Stimulated activated CD8-positive, alpha-beta memory T cell treated with anti-CD3 and anti-CD28 coated beads, Interleukin-15, amount 100 ng/mL, for 4 hours (primary cell): Measurements from ENCODE around the gene NSMF.

Experiments used
- DNase-seq, 2 donors: peaks; one replicate each; pipeline ENCODE4 v3.0.0-alpha.2; 2020; ENCODE audit warnings: low read depth in 2 of 2

Gene NSMF

DNA sequence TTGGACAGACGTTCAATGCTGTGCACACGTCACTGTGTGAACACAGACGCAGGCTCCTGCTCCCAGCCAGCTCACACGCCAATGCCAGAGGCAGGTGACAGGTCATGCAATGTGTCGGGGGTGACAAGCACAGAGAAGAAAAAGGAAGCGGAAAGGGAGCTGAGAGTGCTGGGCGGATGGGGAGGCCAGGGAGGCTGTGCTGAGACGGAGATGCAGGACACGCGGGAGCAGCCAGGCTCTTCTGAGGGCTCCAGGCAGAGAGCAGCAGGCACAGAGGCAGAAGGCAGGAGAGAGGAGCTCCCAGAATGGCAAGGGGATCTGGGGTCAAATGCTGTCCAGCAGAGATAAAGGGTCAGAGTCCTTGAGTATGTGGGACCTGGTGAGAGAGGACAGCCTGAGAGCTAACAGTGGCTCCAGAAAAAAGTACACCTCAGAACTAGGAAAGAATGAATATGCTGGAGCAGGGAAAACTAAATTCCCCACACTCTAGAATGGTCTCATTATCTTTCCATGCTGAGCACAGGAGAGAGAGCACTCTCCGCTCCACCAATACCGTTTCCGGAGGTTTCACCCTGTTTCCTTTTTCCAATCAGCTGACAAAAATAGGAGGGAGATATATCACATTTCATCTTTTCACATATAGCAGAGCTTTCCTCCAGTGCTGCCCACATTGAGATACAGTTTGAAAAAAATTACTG, 32.8 kb upstream of the NSMF start:
- DNase-seq = no peak

DNA sequence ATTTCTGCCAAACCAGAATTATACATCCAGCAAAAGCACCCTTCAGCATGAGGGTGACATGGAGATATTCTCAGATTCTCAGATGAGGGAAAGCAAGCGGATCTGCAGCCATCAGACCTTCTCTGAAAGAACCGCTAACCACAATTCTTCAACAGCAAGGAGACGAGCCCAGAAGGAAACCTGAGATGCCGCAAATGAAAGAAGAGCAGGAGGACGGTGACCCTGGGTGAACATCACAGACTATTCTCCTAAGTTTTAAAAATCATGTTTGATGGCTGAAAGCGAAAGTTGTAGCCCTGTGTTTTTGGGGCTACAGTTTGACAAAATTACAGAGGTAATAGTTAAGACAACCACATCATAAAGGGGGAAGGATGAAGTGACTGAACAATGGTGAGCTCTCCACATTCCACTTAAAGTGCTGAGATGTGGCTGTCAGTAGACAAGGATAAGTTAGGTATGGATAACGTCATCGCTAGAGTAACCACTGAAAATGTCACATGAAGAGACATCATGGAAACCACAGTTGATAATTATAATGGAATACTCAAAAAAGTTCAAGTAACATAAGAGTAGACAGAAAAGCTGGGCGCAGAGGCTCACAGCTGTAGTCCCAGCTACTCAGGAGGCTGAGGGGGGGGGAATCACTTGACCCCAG, 31.5 kb upstream of the NSMF start:
- DNase-seq = no peak

DNA sequence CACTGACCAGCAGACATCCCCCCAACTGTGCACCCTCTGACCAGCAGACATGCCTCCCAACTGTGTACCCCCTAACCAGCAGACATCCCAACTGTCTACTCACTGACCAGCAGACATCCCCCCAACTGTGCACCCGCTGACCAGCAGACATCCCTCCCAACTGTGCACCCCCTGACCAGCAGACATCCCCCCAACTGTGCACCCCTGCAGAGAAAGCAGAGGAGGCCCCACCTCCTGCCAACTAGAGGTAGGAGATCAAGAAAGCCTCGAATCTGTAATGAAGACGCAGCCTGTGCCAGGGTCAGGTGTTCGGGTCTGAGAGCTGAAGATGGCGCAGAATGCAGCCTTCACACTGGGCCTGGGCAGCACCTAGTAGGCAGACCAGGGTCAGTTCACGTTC, 29.8 kb upstream of the NSMF start:
- no peak for DNase-seq

DNA sequence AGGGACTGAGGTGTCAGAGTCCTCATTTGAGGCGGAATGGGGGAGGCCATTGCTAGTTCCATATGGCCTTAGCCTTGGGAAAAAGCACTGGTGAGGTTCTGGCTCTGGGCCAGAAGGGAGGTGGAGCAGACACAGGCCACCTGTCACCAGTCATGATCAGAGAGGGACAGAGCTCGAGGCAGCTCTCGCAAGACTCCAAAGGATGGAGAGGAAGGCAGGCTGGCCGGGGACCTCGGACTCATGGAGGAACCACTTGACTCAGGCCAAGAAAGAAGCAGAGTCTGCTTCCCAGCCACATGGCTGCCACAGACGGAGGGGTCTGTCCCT, 29.2 kb upstream of the NSMF start:
- no peak for DNase-seq

DNA sequence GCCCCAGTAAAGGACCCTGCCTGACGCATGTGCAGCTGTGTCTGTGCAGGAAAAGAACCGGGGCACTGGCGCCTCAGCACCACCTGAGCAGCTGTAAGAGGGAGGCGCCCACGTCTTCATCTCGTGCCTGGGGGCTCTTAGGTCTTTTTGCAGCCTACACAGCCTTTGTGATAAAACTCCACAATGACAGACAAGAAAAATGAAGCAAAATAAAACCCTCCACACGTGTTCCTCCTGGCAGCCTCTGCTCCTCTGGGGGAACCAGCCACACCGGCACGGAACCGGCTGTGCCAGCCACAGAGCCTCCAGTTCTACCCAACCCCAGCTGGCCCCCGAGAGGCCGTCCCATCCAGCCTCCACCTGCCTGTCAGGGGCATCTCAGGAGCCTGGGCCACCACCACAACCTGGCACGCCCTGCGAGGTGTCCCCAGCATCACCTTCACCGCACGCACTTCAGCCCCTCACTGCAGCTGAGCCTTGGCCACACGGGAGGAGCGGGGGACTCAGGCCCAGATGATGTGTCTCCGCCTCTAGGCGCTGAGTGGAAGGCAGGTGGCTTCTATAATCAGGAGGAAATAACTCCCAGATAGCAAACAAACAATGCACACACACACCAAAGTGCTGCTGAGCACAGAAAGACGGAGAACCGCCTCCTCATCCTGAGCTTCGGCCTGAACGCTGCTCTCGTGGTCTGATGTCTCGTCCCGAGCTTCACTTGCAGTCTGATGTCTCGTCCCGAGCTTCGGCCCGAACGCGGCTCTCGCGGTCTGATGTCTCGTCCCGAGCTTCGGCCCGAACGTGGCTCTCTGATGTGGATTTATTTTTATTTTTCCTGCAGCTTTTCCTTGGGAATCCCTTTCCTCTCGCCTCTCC, 28.6 kb upstream of the NSMF start:
- no peak for DNase-seq

DNA sequence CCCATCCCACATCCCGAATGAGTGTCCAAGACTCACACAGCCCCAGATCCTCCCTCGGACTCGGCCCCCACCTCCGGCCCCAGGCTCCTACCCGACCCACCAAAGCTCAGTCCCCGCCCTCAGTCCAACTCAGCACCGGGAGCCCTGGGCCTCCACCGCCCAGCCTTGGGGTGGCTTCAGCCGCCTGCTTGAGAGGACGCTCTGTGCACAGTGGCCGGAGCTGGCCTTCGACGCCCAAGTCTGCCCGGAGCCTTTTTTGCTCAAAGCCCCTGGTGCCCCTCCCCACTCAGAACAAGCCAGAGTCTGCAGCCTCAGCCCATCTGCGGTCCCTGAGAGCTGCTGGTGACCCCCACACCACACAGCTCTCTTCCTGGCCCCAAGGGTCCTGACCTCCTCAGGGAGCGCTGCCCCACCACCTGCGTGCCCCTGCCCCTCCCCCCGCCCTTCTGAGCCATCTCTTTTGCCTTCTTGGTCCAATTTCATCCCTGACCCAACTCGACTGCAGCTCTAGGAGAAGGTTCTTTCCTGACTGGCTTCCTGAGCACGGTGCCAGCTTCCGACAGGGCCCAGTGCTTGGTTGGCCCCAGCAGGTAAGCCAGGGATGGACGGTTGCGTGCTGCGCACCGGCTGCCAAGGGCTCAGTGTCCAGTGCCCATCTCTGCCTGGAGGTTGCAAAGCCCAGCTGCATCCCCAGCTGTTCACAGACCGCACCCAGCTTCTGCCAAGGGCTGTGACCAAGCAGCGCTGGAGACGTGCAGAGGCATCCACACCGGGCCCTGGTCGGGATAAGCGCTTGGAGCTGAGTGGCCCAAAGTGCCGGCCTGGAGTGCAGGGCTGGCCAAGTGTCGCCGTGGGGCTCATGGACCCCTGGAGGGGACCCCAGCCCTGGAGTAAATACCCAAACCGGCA, 27.7 kb upstream of the NSMF start:
- DNase-seq = no peak

DNA sequence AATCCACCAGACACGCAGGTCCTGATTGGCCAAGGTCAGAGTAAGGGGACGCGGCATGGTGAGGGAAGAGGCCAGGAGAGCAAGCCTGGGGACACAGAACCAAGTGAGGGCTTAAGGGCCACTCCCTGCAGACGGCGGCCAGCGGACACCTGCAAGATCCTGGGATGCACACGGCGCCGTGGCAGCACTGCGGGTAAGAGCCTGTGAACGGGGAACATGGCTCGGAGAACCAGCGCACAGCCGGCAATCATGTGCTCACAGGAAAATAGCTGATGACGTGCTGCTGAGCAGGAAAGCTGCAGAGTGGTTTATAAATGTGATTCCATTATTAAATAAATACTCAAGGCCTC, 27.0 kb upstream of the NSMF start:
- no peak for DNase-seq

DNA sequence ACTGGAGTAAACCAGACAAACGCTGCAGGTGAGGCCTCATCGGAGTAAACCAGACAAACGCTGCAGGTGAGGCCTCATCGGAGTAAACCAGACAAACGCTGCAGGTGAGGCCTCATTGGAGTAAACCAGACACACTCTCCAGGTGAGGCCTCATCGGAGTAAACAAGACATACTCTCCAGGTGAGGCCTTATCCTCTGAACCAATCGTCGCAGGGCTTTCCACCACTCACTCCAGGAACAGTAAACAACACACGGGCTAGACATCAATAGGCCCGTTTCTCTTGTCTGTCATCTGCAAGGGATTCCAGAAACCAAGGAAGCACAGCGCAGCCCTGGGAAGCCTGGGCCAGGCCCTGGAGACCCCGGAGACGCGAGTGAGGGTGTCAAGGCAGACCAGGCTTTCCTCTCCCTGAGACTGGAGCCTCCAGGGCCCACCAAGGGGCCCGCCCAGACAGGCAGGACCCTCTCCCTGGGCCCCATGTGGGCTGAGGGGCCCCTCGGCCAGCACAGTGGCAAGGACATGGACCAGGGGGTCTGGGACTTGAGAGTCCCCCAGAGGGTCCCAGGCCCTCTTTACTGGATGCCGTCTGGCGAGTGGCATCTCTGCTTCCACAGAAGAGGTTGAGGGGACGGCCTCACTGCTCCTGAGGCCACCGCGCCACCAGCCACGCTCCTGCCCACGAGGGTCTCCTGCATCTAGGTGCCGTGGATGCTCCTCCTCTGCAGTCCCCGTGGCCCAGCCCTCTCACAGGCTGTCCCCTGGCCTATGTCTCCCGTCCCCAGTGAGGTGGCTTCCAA, 26.4 kb upstream of the NSMF start:
- no peak for DNase-seq

DNA sequence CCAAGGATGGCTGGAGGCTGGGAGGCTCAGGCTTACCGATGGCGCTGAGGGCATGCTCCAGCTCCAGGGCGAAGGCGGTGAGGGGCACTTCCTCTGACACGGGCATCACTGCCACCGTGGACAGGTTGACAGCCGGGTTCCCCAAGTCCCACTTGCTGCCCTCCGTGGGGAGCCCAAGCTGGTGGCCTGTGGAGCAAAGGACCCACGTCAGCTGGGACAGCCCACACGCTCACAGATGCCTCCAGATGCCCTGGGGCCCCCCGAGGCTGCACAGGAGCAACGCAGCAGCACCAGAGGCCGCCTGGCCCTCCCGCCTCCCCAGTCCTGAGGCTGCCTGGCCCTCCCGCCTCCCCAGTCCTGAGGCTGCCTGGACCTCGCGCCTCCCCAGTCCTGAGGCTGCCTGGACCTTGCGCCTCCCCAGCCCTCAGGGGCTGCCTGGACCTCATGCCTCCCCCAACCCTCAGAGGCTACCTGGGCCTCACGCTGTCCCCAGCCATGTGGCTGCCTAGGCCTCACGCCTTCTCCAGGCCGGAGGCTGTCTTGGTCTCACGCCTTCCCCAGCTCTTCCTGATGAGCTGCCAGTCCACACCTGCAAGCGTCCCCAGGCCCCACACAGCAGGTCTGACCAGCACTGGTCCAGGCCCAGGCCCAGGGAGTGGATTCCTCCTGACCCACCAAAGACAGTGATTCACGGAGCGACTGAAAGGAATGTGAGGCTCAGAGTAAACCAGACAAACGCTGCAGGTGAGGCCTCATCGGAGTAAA, 25.6 kb upstream of the NSMF start:
- no peak for DNase-seq

DNA sequence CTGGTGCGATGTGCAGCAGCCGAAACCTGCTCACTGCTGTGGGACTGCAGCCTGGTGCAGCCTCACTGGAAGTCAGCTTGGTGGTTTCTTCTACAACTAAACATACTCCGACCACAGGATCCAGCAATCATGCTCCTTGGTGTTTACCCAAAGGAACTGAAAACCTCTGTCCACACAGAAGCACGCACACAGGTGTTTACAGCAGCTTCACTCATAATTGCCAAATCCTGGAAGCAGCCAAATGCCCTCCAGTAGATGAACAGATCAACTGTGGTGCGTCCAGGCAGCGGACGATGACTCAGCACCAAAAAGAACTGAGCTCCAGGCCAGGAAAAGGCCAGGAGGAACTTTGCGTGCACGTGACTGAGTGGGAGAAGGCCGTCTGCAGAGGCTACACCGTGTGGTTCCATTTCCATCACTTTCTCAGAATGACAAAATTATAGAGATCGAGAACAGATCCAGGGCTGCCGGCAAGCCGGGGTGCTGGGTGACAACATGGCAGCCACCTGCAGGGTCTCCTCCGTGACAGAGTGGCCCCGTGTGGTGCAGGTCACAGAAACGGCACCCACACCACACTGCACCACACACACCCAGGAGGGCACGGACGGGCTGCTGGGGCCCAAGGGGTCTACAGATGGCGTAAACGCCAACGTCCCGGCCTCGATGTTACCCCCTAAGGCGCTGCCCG, 23.1 kb upstream of the NSMF start:
- DNase-seq = no peak

DNA sequence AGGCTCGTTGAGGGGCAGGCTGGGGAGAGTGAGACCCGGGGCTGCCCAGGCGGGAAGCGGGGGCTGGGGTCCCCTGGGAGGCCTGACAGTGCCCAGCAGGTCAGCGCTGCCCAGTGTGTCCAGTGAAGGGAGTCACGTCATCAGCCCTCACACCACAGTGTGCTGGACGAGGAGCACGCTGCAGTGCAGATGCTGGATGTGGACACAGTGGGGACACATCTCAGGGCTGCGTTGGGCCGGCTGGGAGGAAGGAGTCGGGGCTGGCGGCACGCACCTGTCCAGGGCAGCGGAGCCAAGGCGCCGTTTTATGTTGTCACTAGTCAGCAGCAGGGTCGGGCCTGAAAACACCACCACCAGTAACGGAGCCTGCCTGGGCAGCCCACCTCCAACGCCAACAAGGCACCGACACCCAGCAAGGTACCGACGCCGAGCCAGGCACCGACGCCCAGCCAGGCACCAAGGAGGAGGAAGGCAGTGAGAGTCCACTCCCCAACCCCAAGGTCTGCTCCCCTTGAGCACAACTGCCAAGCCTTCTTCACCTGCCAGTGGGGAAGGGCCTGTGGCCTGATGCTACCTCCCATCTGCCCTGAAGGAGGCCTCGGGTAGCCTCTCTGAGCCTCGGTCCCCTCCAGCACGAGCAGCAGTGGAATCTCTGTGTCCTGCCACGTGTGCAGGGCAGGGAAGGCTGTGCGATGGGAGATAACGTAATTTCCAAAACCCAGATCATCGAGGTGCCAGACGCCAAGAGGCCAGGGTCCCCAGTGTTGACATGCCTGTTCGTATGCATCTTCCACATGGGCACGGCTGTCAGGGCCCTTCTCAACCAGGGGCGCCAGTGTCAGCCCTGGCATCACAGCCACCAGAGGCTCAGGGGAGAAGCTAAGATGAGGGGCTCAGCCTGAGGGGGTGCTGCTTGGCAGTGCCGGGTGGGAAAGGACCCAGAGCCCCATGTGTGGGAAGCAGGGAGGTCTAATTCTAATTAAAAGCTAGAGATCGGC, 21.9 kb upstream of the NSMF start:
- no peak for DNase-seq

DNA sequence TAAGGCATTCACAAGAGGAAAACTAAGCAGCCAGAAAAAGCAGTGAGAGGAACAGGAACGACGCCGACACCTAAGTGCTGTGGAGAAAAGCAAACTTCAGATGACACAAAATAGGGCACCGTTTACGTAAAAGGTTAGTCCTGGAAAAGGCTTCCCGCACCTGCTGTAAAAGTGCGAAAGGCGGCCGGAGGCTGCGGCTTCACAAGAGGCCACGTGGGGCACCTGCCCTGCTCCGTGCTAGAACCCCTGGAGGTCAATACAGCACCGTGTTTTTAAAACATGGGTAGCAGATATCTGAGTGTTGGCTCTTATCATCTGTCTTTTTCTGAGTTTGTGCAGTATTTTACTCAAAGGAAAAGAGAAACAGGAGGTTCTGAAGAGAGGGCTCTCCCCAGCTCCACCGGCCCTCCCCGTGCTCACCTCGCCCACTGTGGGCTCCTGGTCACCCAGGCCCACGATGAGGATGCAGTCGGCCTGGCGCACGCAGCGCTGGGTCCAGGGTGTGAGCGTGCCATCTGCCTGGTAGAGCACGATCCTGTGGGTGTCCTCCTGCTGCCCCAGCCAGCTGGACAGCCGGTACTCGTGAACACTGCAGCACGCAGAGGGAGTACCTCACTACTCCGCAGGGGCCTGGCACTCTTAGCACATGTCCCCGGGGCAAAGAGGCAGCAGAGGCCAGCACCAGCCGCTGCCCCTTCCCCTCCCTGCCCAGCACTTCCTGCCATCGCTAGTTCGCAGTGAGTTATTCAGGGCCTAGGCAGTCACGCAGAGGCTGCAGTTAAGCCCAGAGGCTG, 21.0 kb upstream of the NSMF start:
- DNase-seq = no peak

DNA sequence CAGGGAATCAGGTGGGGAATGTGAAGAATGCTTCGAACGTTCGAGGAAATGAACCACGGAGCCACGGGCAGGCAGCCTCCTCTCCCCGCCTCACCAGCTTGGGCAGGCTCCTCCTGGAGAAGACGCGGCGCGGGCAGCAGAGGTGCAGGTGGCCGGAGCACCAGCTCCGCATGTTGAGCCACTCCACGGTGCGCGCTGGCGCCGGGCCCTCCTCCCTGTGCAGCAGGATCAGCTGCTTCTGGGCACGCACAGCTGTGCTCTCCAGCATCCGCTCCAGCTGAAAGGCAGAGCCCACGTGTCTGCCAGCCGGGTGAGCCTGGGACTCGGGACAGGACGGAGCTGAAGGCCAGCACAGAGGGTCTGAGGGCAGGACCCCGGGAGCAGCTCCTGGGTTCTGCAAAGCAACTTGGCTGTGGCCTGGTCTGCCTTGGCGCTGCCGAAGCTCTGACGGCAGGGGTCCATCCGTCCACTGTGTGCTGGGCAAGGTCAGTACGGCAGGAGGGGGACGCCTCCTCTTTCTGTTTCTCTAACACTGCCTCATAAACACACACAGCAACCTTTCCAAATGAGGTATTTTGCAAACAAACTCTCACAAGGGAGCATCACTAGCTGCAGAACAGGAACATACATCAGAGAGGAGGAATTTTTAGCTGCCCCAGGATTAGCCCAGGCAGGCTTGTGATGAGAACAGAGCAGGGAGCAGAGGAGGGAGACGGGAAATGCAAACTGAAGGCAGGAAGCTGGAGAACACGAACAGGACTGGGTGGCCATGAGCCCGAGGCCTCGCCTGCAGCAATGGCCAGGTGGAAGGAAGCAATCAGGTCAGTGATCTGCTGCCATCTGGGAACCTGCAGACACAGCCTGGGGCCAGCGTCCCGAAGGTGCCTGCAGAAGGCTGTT, 20.1 kb upstream of the NSMF start:
- DNase-seq = no peak

DNA sequence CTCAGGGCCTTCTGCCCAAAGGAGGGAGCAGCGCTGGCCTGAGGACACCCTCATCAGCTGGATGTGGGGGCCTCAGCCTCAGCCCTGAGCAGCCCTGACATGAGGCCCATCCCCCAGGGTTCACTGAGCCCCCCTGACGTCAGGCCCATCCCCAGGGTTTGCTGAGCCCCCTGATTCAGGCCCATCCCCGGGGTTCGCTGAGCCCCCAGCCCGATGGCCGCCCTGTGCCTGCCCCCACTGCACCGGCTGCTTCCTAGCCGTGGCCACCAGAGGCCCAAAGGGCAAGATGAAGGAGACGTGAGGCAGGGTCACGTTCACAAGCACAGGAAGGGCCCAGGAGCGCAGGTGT, 19.5 kb upstream of the NSMF start:
- DNase-seq = no peak

DNA sequence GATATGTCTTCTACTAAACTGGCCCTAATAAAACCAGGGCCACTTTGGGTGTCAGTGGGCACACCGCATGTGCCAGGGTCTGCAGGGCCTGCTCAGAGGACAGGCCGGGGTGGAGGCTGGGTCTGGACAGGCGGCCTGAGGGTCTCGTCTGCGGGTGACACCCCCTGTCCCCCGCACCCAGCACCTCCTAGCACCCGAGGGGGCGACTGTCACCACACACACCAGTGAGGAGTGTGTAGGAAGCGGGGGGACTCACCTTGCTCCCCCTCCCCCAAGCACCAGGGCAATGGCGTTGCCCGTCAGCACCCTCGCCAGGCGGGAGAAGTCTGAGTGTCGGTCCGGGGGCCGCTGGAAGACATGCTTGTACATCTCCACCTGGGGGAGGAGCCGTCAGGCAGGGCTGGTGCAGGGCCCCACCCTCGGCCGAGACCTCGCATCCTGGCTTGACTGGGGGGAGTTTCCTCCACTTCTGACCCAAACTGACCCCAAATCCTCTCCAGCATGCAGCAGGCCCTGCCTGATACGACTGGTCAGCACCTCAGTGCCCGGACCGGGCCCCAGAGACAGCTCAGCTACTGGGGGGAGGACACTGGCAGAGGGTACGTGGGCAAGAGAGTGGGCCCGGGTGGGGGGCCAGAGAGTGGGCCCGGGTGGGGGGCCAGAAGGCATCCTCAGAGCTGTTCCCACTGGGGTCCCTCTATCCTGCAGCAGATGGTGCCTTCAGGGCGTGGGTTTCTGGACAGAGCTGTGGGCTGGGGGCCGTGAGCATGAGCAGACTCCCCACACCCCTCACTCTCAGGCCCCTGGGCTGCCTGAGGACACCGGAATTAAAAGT, 18.9 kb upstream of the NSMF start:
- no peak for DNase-seq

DNA sequence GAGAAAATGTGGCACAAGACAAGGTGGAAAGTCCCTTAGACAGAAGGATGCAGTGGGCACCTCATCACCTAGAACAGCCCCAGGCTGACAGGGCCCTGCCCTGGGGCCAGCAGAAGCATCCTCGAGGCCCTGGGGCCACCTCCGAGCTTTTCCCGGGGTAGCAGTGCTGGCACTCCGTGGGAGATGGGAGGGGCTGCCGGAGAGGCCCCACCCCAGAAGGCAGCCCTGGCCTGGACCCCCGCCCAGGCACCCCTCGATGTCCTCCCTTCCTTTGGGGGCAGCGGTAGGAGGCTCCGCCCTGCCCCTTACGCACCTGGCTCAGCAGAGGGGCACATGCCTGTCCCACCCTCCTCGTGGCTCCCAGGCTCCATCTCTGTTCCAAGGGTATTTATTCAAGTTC, 17.7 kb upstream of the NSMF start:
- no peak for DNase-seq
